ENCODE data around the gene NISCH. TPM values are rescaled to one million over a fixed set of nuclear protein-coding genes. Genes with fewer than 3 reads are reported as not detected.
A peak's percentile ranks its signal among the peaks of the same experiment; 100 is the strongest.

The NISCH gene
- total RNA-seq, 2 experiments from 2014 or later: 55.0 to 57.3 TPM

DNA sequence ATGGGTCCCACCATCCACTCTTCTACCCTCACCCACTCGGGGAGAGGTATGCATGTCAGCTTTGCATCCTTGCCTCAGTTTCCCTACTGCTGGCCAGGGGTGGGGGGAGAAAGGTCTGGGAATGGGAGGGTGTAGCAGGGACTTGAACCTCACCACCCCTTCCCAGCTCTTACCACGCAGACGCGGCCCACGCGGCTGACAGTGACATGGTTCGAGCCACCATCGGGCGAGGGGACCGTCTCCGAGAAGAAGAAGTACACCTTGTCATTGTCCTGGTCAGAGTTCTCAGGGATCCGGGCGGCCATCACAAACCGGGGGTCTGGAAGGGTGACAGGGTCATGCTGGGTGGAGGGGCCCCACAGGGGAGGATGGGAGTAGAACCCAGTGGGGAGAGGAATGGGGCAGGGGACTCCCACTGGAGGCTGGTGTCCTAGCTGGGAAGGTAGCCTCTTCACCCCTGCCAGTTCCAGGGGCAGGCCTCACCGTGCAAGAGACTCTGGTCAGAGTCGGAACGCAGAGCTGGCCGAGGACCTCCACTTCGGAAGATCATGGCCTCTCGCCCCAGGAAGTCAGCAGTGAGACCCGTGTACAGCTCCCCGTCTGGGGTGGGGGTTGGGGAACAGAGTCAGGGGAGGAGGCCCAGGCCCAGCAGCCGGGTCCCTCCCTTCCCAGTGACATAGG lies 14.2 kb upstream of the NISCH start:
- Mint-ChIP-seq H3K27ac (no peak overlapping the region), H3K4me3 (no peak overlapping the region), H3K27me3 (no peaks in the 10 kb centered on the region), H3K4me1 (peaks cover 2% of the 10 kb centered on the region), H3K9me3 (no peaks in the 10 kb centered on the region), H3K36me3 (no peaks in the 10 kb centered on the region)
- no peak for DNase-seq

- Mint-ChIP-seq H3K27me3 (no peaks in the 10 kb centered on the region), H3K36me3 (no peaks in the 10 kb centered on the region), H3K4me3 (no peak overlapping the region), H3K27ac (no peak overlapping the region), H3K9me3 (no peaks in the 10 kb centered on the region), H3K4me1 (peaks cover 2% of the 10 kb centered on the region)
- DNase-seq: no peak
Measured at GRCh38 chr3:52441772-52442332, 13.6 kb upstream of the NISCH start.

DNA sequence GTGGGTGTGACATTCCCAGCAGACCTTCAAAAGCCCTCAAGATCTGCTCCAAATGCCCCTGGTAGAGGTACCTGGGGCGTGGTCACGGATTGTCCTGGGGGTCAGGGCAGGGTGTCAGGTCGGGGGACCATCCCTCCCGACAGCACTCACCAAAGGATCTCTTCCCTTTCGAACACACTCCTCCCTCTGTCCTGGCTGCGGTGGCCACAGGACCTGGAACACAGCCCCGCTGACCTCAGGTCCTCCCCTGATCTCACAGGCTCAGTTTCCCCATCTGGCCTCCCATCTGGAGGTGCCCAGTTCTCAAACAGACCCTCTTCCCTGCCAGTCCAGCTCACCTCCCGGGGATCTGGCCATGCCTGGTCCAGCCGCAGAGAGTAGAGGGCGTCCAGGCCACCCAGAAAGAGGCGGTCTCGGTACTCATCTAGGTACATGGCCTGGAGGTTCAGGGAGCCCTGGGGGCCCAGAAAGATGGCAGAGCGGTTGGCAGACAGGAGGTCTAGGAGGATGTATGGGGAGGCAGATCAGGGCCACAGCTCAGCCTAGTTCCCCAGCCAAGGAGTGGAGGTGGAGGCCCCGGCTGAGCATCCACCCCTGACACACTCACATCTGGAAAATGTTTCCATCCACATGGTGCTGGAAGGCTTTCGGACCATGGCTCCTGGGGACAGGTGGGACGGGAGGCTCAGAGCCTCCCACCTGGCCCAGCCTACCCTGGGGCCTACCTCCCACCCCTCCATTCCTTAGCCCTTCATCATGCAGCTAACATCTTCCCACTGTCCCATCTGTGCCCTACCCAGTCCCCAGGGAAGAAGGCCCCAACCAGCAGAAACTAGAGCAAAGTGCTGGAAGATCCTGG lies 12.8 kb upstream of the NISCH start:
- no peaks in the 10 kb centered on the region for H3K36me3 Mint-ChIP-seq
- H3K27ac Mint-ChIP-seq: peak overlapping the region; percentile 31
- H3K4me3 Mint-ChIP-seq: no peak overlapping the region

GRCh38 chr3:52443268-52443610 lies 12.2 kb upstream of the NISCH start:
- H3K27ac Mint-ChIP-seq: no peak overlapping the region
- peaks cover 6% of the 10 kb centered on the region for H3K4me1 Mint-ChIP-seq
- no peak overlapping the region for H3K4me3 Mint-ChIP-seq
- no peaks in the 10 kb centered on the region for H3K36me3 Mint-ChIP-seq
- DNase-seq: no peak
- no peaks in the 10 kb centered on the region for H3K27me3 Mint-ChIP-seq
- H3K9me3 Mint-ChIP-seq: no peaks in the 10 kb centered on the region

More for the DNA sequence above, 12.8 kb upstream of the NISCH start:
- DNase-seq: no peak
- Mint-ChIP-seq H3K9me3 (no peaks in the 10 kb centered on the region), H3K27me3 (no peaks in the 10 kb centered on the region), H3K4me1 (peaks cover 6% of the 10 kb centered on the region)

DNA sequence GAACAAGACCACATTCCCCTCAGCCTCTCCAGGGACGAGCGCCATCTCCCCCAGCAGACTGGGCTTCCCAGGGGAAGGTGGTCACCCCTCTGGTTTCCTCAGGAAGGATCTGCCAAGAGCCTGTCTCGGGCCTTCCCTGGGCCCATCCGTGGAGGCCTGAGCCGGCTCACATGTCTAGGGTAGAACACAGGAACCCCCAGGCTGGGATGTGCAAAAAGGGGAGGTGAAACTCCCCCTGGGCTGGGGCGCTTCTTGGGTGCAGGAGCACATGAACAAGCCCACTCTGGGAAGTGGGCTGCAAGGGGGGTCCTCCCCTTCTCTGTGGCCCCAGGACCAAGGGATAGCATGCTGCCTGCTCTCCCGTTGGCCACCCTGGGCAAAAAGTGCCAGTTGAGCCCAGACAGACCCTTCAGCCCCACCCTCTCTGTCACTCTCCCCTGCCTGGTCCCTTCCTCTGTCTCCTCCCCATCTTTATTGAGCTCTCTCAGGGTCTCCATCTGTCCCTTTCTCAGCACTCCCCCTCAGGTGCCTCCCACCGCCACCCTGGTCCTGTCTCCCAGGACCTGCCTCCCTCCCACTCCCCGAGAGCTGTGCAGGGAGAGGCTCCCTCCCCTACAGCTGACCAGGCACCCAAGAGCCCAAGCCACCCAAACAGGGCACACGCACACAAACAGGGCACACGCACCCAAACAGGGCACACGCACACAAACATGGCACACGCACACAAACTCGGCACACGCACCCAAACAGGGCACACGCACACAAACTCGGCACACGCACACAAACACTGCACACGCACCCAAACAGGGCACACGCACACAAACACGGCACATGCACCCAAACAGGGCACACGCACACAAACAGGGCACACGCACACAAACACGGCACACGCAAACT lies 11.4 kb upstream of the NISCH start:
- Mint-ChIP-seq H3K4me1 (peaks cover 6% of the 10 kb centered on the region), H3K4me3 (no peak overlapping the region), H3K9me3 (no peaks in the 10 kb centered on the region), H3K27ac (no peak overlapping the region), H3K27me3 (no peaks in the 10 kb centered on the region), H3K36me3 (no peaks in the 10 kb centered on the region)
- DNase-seq: no peak

DNA sequence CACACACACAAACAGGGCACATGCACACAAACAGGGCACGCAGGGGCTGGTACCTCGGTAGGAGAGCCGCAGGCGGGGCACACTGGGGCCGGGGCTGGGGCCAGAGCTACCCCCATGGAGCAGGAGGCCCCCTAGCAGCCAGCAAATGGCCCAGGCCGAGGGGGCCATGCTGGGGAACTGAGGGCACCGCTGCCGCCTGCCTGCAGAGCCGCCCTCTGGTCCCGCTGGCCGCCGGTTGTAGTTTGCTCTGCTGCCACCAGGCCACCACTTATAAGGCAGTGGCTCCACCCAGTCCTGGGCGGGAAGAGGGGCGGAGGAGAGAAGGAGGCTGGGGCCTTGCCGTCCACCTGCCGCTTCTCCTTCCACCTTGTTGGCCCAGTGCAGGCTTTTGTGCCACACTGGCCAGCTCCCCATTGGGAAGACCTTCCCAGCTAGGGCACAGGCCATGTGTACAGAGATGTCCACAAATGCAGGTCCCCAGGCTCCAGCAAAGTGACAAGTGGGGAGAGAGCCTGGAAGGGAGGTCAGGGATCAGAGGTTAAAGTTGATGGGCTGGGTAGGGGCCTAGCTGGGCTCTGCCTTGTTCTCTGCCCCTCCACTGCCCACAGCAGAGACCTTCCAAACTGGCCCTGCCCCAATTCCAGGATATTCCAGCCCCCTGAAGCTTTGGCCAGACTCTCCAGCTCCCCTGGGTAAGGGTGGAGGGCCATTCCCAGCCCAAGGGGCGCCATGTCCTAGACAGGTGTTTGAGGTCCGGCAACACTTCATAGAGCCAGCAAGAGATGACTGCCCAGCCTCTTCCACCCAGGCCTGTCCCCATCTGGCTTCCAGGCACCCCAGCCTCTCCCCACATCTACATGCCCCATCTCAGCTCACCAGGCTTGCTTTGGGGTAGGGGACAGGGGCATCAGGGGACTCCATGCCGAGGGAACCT lies 10.3 kb upstream of the NISCH start, which contains the start of gene SEMA3G:
TSS of gene SEMA3G (minus strand) at position 244 of the 934 bp plus-strand sequence. CDS start at position 168, 76 bp downstream.
- H3K4me3 Mint-ChIP-seq: no peak within 1 kb of the TSS
- peaks cover 6% of the 10 kb centered on the region for H3K4me1 Mint-ChIP-seq
- peak; percentile 84 for DNase-seq
- no peaks in the 10 kb centered on the region for H3K27me3 Mint-ChIP-seq
- H3K27ac Mint-ChIP-seq: no peak within 1 kb of the TSS
- H3K9me3 Mint-ChIP-seq: no peaks in the 10 kb centered on the region
- H3K36me3 Mint-ChIP-seq: no peaks in the 10 kb centered on the region

- H3K4me3 Mint-ChIP-seq: no peak overlapping the region
- no peak overlapping the region for H3K27ac Mint-ChIP-seq
- no peaks in the 10 kb centered on the region for H3K9me3 Mint-ChIP-seq
- H3K27me3 Mint-ChIP-seq: no peaks in the 10 kb centered on the region
- H3K4me1 Mint-ChIP-seq: peaks cover 6% of the 10 kb centered on the region
- no peak for DNase-seq
- H3K36me3 Mint-ChIP-seq: no peaks in the 10 kb centered on the region
Measured at GRCh38 chr3:52446042-52446441, 9.4 kb upstream of the NISCH start.

- Mint-ChIP-seq H3K9me3 (no peaks in the 10 kb centered on the region), H3K27ac (no peak overlapping the region), H3K4me1 (peaks cover 6% of the 10 kb centered on the region), H3K36me3 (no peaks in the 10 kb centered on the region), H3K27me3 (no peaks in the 10 kb centered on the region), H3K4me3 (no peak overlapping the region)
- DNase-seq: peak; percentile 74
Measured at GRCh38 chr3:52446631-52447511, 8.5 kb upstream of the NISCH start.

DNA sequence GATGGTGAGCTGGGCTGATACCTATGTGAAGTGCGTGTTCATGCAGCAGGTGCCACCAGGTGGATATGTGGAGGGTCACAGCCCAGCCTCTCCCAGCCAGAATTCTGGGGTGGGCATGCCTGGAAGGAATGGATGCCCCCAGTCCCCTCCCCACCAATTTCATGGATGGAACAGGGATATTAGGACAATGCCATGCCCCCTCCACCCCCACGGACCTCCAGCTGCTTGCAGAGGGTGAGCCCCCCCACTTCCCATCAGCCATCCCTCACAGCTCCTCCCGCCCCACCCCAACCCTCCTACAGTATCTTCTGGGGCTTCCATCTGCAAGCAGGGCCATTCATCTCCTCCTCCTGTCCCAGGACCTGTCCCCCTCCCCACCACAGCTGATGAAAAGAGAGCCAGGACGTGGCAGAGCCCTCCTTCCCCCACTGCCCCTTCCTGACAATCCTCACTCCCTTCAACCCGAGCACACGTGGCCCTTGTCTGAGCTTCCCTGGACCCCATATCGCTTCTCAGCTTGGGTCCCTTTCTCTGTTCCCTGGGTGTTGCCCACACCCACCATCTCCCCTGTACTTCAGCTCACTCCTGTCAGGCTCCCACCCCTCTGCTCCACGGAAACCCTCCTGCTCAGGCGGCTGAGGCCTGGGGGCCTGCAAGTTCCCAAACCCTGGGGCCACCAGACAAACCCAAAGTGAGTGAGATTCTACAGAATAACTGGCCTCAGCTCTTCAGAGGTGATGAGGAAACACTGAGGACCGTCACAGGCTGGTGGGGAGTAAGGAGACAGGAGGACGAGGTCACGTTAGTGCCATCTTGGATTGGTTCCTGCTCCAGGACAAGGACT lies 7.7 kb upstream of the NISCH start:
- H3K36me3 Mint-ChIP-seq: no peaks in the 10 kb centered on the region
- H3K4me3 Mint-ChIP-seq: no peak overlapping the region

GRCh38 chr3:52450489-52451236 lies 4.7 kb upstream of the NISCH start:
- H3K4me3 Mint-ChIP-seq: no peak overlapping the region
- peaks cover 8% of the 10 kb centered on the region for H3K36me3 Mint-ChIP-seq
- no peak for DNase-seq
- H3K9me3 Mint-ChIP-seq: no peaks in the 10 kb centered on the region
- no peaks in the 10 kb centered on the region for H3K27me3 Mint-ChIP-seq
- H3K4me1 Mint-ChIP-seq: peaks cover 20% of the 10 kb centered on the region
- no peak overlapping the region for H3K27ac Mint-ChIP-seq

More for the DNA sequence above, 7.7 kb upstream of the NISCH start:
- Mint-ChIP-seq H3K27me3 (no peaks in the 10 kb centered on the region), H3K27ac (no peak overlapping the region), H3K4me1 (peaks cover 6% of the 10 kb centered on the region), H3K9me3 (no peaks in the 10 kb centered on the region)
- DNase-seq: no peak

DNA sequence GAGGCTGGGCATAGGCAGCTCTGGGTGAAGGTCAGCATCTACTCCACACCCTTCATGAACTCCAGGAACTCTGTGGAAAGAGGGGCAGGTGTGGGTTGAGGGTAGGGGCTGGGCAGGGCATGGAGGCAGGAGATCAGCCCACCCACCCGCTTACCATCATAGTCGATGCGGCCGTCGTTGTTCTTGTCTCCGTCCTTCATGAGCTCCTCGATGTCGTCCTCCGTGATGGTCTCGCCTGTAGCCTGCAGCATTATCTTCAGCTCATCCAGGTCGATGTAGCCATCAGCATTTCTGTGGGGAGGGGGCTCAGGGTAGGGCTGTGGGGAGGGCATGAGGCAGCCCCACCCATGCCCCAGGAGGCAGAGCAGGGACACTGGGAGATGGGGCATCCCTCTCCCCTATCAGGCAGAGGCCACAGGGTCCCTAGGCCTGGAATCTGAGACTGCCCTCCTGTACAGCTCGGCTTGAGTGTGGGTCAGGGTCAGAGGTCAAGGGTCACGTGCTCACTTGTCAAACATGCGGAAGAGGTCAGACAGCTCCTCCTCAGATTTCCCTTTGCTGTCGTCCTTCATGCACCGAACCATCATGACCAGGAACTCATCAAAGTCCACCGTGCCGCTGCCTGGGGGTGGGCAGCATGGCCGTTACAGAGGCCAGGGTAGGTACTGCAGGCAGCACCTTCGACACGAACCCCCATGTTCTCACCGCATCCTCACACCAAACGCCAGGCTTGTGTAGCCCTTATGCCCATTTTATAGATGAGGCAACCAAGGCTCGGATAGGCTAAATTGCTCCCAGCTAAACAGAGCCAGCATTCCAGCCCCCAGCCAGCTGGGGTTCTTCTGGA lies 3.9 kb upstream of the NISCH start:
- H3K27ac Mint-ChIP-seq: no peak overlapping the region
- no peaks in the 10 kb centered on the region for H3K9me3 Mint-ChIP-seq
- no peak for DNase-seq
- peaks cover 8% of the 10 kb centered on the region for H3K36me3 Mint-ChIP-seq
- H3K4me1 Mint-ChIP-seq: peaks cover 20% of the 10 kb centered on the region
- H3K27me3 Mint-ChIP-seq: no peaks in the 10 kb centered on the region
- H3K4me3 Mint-ChIP-seq: no peak overlapping the region
